Common myeloid progenitor, CD34-positive (primary cell): ENCODE data around the gene UGT2B11.
"Not testable (repeated sequence)": the region's sequence is repeated elsewhere in the genome, so short reads cannot be mapped to it uniquely, and the experiment has no call there.

Source experiments
- CTCF ChIA-PET: fragments of 350-600 bp; sonication (Branson Sonifier 250); formaldehyde crosslinking; loops from one replicate; lab custom pipeline; 2021; ENCODE audit warnings: antibody characterized with exemption; lab: Charles Lee
- POLR2A ChIA-PET: fragments of 350-600 bp; sonication (Branson Sonifier 250); formaldehyde crosslinking; loops from one replicate; lab custom pipeline; 2021; ENCODE audit warnings: antibody characterized with exemption; lab: Charles Lee
- DNase-seq, 3 donors: peaks; one replicate each; pipeline versions ENCODE4 v3.0.0 to v3.0.0-alpha.2; 2013
- H3K27ac ChIP-seq, 2 experiments: 1 replicate in 1 of 2; 2 replicates in 1 of 2; pipeline ENCODE4 v1.7.0; 2013; ENCODE audit warnings: inconsistent platforms in 2 of 2, low read length in 2 of 2, mild to moderate bottlenecking in 2 of 2, low read depth in 1 of 2, moderate library complexity in 1 of 2; ENCODE audit not compliant: severe bottlenecking in 2 of 2, insufficient read depth in 1 of 2, poor library complexity in 1 of 2
- H3K27me3 ChIP-seq, 5 experiments: replicated peaks in 2 of 5; 1 replicate in 3 of 5; 2 replicates in 2 of 5; pipeline versions ENCODE4 v1.6.1 to v1.7.0; 2013; ENCODE audit warnings: low read length in 4 of 5, mild to moderate bottlenecking in 2 of 5, moderate library complexity in 2 of 5, inconsistent platforms in 1 of 5; ENCODE audit not compliant: insufficient read depth in 5 of 5, control insufficient read depth in 4 of 5
- H3K36me3 ChIP-seq, 4 experiments: 1 replicate in 2 of 4; 2 replicates in 2 of 4; pipeline versions ENCODE4 v1.6.1 to v1.7.0; 2013; ENCODE audit warnings: low read length in 3 of 4, control low read depth in 1 of 4, mild to moderate bottlenecking in 1 of 4; ENCODE audit not compliant: control insufficient read depth in 4 of 4, insufficient read depth in 4 of 4
- H3K4me1 ChIP-seq, 4 experiments: 1 replicate in 3 of 4; 2 replicates in 1 of 4; pipeline versions ENCODE4 v1.6.1 to v1.7.1; 2013; ENCODE audit warnings: low read length in 3 of 4, mild to moderate bottlenecking in 3 of 4, control low read depth in 1 of 4, inconsistent platforms in 1 of 4, moderate library complexity in 1 of 4; ENCODE audit not compliant: control insufficient read depth in 4 of 4, insufficient read depth in 4 of 4; ENCODE audit errors: control extremely low read depth in 1 of 4
- H3K4me3 ChIP-seq, 7 experiments: 1 replicate in 4 of 7; 2 replicates in 3 of 7; pipeline versions ENCODE4 v1.5.1 to v1.7.0; 2013; ENCODE audit warnings: mild to moderate bottlenecking in 7 of 7, low read length in 6 of 7, moderate library complexity in 6 of 7, inconsistent platforms in 2 of 7, low read depth in 2 of 7, control low read depth in 1 of 7; ENCODE audit not compliant: insufficient read depth in 4 of 7, control insufficient read depth in 1 of 7; ENCODE audit errors: extremely low read depth in 1 of 7
- H3K9me3 ChIP-seq, 5 experiments: 1 replicate in 4 of 5; 2 replicates in 1 of 5; pipeline versions ENCODE4 v1.6.1 to v1.7.1; 2013; ENCODE audit warnings: low read length in 4 of 5, mild to moderate bottlenecking in 2 of 5, inconsistent platforms in 1 of 5, low read depth in 1 of 5, moderate library complexity in 1 of 5; ENCODE audit not compliant: control insufficient read depth in 4 of 5, insufficient read depth in 2 of 5; ENCODE audit errors: control extremely low read depth in 1 of 5
- WGBS: methylation state at CpG from one replicate; pipeline ENCODE4 v1.1.5; 2013; ENCODE audit not compliant: insufficient coverage; 5-methylcytosine and 5-hydroxymethylcytosine counted together

The UGT2B11 gene

GRCh38 chr4:69194166-69194565 lies 20.4 kb downstream of the UGT2B11 start:
- Histone ChIP-seq H3K9me3 (no peaks in the 10 kb centered on the region), H3K36me3 (no peaks in the 10 kb centered on the region), H3K4me1 (no peaks in the 10 kb centered on the region), H3K27me3 (no peaks in the 10 kb centered on the region), H3K27ac (no peak overlapping the region), H3K4me3 (no peak overlapping the region)
- WGBS: 100% methylated on average over 1 of the region's 3 CpGs
- DNase-seq: no peak
- ChIA-PET POLR2A (no interaction called here), CTCF (no interaction called here)

- H3K36me3 ChIP-seq, H3K4me1 ChIP-seq, H3K4me3 ChIP-seq, H3K27me3 ChIP-seq, POLR2A ChIA-PET, H3K27ac ChIP-seq, H3K9me3 ChIP-seq, CTCF ChIA-PET: not testable (repeated sequence)
- WGBS: 94% methylated on average over 2 of the region's 3 CpGs
- peak in 1 of 3 donors; percentile 15 for DNase-seq
These were observed 22.6 kb downstream of the UGT2B11 start for GRCh38 chr4:69191905-69192304.

GRCh38 chr4:69190621-69191020 lies 23.9 kb downstream of the UGT2B11 start:
- H3K4me1 ChIP-seq, H3K36me3 ChIP-seq, H3K27ac ChIP-seq, H3K4me3 ChIP-seq, POLR2A ChIA-PET, H3K9me3 ChIP-seq, H3K27me3 ChIP-seq, DNase-seq, CTCF ChIA-PET: not testable (repeated sequence)
- no CpG with 5 or more reads among the region's 1 CpG for WGBS

- H3K4me1 ChIP-seq, H3K27ac ChIP-seq, POLR2A ChIA-PET, H3K36me3 ChIP-seq, CTCF ChIA-PET, H3K9me3 ChIP-seq, H3K27me3 ChIP-seq, H3K4me3 ChIP-seq: not testable (repeated sequence)
- WGBS: 42% methylated on average over 5 of the region's 6 CpGs
- peak in 2 of 3 donors; percentile 44 to 65 for DNase-seq
These were observed 32.9 kb downstream of the UGT2B11 start for GRCh38 chr4:69181519-69182169.

- H3K9me3 ChIP-seq, H3K4me1 ChIP-seq, DNase-seq, H3K36me3 ChIP-seq, POLR2A ChIA-PET, H3K4me3 ChIP-seq, H3K27me3 ChIP-seq: not testable (repeated sequence)
- CTCF ChIA-PET: interaction anchor here (0.9 kb wide), 1 partner anchor 130 kb away, joined by 3 read pairs; no protein-coding TSS in a partner anchor
- no CpG with 5 or more reads among the region's 1 CpG for WGBS
- peak overlapping the region in 1 of 2 experiments; percentile 71 for H3K27ac ChIP-seq
These were observed 34.7 kb downstream of the UGT2B11 start for GRCh38 chr4:69179817-69180216.

- H3K27me3 ChIP-seq, H3K36me3 ChIP-seq, H3K4me1 ChIP-seq, H3K9me3 ChIP-seq: not testable (repeated sequence)
- CTCF ChIA-PET: interaction anchor here (0.9 kb wide), 1 partner anchor 131 kb away, joined by 3 read pairs; no protein-coding TSS in a partner anchor
- H3K4me3 ChIP-seq: peak overlapping the region in 2 of 7 experiments; percentile 4 to 43
- H3K27ac ChIP-seq: peak overlapping the region in 1 of 2 experiments; percentile 71
- DNase-seq: peak; percentile 36 to 94 (median 88)
- 0% methylated on average over 1 of the region's 6 CpGs for WGBS
- POLR2A ChIA-PET: interaction anchor here (0.7 kb wide), 1 partner anchor 130 kb away, joined by 5 read pairs; no protein-coding TSS in a partner anchor
These were observed 35.8 kb downstream of the UGT2B11 start for GRCh38 chr4:69178751-69179205.

GRCh38 chr4:69170233-69171134 lies 44.1 kb downstream of the UGT2B11 start:
- peak in 2 of 3 donors; percentile 58 to 63 for DNase-seq
- POLR2A ChIA-PET: not testable (repeated sequence)
- CTCF ChIA-PET: interaction anchor here (0.6 to 1.1 kb wide), 5 partner anchors 32 to 995 kb away, joined by 3 to 7 read pairs (median 3); no protein-coding TSS in a partner anchor

More at GRCh38 chr4:69170233-69171134, 44.1 kb downstream of the UGT2B11 start:
- H3K27ac ChIP-seq, H3K27me3 ChIP-seq, H3K36me3 ChIP-seq, H3K4me3 ChIP-seq, H3K4me1 ChIP-seq, H3K9me3 ChIP-seq: not testable (repeated sequence)
- 0% methylated on average over 1 of the region's 2 CpGs for WGBS
